ENCODE measurements around the gene ZNF644.

Gene ZNF644

GRCh38 chr1:90970208-90970607 is 51.6 kb downstream of the ZNF644 start:
- DNase-seq, result no peak
- in situ Hi-C loops (cut with HindIII; ENCODE audit: low pct_ligation_motif_present, low sequenced_read_pairs), result no loop called here
- no peaks in the 10 kb centered on the region for H3K36me3 ChIP-seq (replicated peaks)

GRCh38 chr1:90969241-90969640 is 52.6 kb downstream of the ZNF644 start:
- no peak overlapping the region for H3K27ac ChIP-seq
- no peak overlapping the region for H3K4me3 ChIP-seq (ENCODE audit: low read depth, low read length)
- no peak for DNase-seq
- no peak for TF ChIP-seq CTCF (IDR thresholded peaks at IDR 0.05; ENCODE audit: low read depth, low read length, missing control alignments)
- in situ Hi-C loops (cut with HindIII; ENCODE audit: low pct_ligation_motif_present, low sequenced_read_pairs), result no loop called here
- H3K27me3 ChIP-seq (replicated peaks), result no peaks in the 10 kb centered on the region
- no peaks in the 10 kb centered on the region for H3K36me3 ChIP-seq (replicated peaks)

More at GRCh38 chr1:90970208-90970607, 51.6 kb downstream of the ZNF644 start:
- Histone ChIP-seq H3K27me3 (replicated peaks) (no peaks in the 10 kb centered on the region), H3K27ac (no peak overlapping the region), H3K4me3 (ENCODE audit: low read depth, low read length) (no peak overlapping the region)
- no peak for TF ChIP-seq CTCF (IDR thresholded peaks at IDR 0.05; ENCODE audit: low read depth, low read length, missing control alignments)

- Histone ChIP-seq H3K4me3 (ENCODE audit: low read depth, low read length) (no peak overlapping the region), H3K27me3 (replicated peaks) (no peaks in the 10 kb centered on the region), H3K27ac (no peak overlapping the region), H3K36me3 (replicated peaks) (no peaks in the 10 kb centered on the region)
- peak; percentile 28 for TF ChIP-seq CTCF (IDR thresholded peaks at IDR 0.05; ENCODE audit: low read depth, low read length, missing control alignments)
- in situ Hi-C loops (cut with HindIII; ENCODE audit: low pct_ligation_motif_present, low sequenced_read_pairs), result no loop called here
- DNase-seq, result no peak
Measured at GRCh38 chr1:90964444-90965035, 57.3 kb downstream of the ZNF644 start.

GRCh38 chr1:90963651-90964050 is 58.2 kb downstream of the ZNF644 start:
- Histone ChIP-seq H3K4me3 (ENCODE audit: low read depth, low read length) (no peak overlapping the region), H3K27ac (no peak overlapping the region), H3K36me3 (replicated peaks) (no peaks in the 10 kb centered on the region), H3K27me3 (replicated peaks) (no peaks in the 10 kb centered on the region)
- peak; percentile 34 for DNase-seq
- in situ Hi-C loops (cut with HindIII; ENCODE audit: low pct_ligation_motif_present, low sequenced_read_pairs), result no loop called here
- no peak for TF ChIP-seq CTCF (IDR thresholded peaks at IDR 0.05; ENCODE audit: low read depth, low read length, missing control alignments)

GRCh38 chr1:90963236-90963635 is 58.6 kb downstream of the ZNF644 start:
- Histone ChIP-seq H3K27me3 (replicated peaks) (no peaks in the 10 kb centered on the region), H3K4me3 (ENCODE audit: low read depth, low read length) (no peak overlapping the region), H3K36me3 (replicated peaks) (no peaks in the 10 kb centered on the region), H3K27ac (no peak overlapping the region)
- TF ChIP-seq CTCF (IDR thresholded peaks at IDR 0.05; ENCODE audit: low read depth, low read length, missing control alignments), result no peak
- DNase-seq, result no peak
- in situ Hi-C loops (cut with HindIII; ENCODE audit: low pct_ligation_motif_present, low sequenced_read_pairs), result no loop called here

Measured in brain microvascular endothelial cell (primary cell).